ENCODE results near the gene STAT3.
"Not testable (repeated sequence)": the region's sequence is repeated elsewhere in the genome, so short reads cannot be mapped to it uniquely, and the experiment has no call there.

STAT3 gene

GRCh38 chr17:42268236-42268635, 120.0 kb downstream of the STAT3 start:
- Histone ChIP-seq H3K79me1 (replicated peaks; ENCODE audit: low read length, poor library complexity, severe bottlenecking) (peaks cover 10% of the 10 kb centered on the region), H3K27me3 (ENCODE audit: control insufficient read depth in 1 of 2, insufficient read depth in 1 of 2, low read length in 2 of 2) (no peaks in the 10 kb centered on the region), H3K23ac (ENCODE audit: low read length in 2 of 2) (no peak overlapping the region), H2AK5ac (ENCODE audit: low read length, severe bottlenecking) (no peak overlapping the region), H3K4me2 (ENCODE audit: low read length, poor library complexity, severe bottlenecking) (no peak overlapping the region), H2BK12ac (ENCODE audit: low read length in 2 of 2) (no peak overlapping the region), H3K27ac (ENCODE audit: low read length, poor library complexity, severe bottlenecking) (no peak overlapping the region), H3K14ac (ENCODE audit: low read length in 2 of 2) (no peak overlapping the region), H3K18ac (ENCODE audit: low read depth in 1 of 2, low read length in 2 of 2) (no peak overlapping the region), H3K4me1 (ENCODE audit: control insufficient read depth, insufficient read depth, low read depth, low read length) (no peaks in the 10 kb centered on the region), H3K4ac (ENCODE audit: low read depth in 1 of 2, low read length in 2 of 2) (no peak overlapping the region), H3K9me3 (ENCODE audit: control insufficient read depth, low read length) (no peaks in the 10 kb centered on the region), H2BK120ac (ENCODE audit: low read depth, low read length) (no peak overlapping the region), H4K91ac (ENCODE audit: low read length) (no peak overlapping the region), H3K9ac (ENCODE audit: low read length) (no peak overlapping the region), H3K4me3 (ENCODE audit: insufficient read depth in 1 of 2, low read depth in 1 of 2, low read length in 2 of 2) (no peak overlapping the region), H2BK5ac (ENCODE audit: low read depth, low read length, poor library complexity, severe bottlenecking) (no peak overlapping the region), H2AFZ (ENCODE audit: low read depth, low read length) (no peak overlapping the region), H4K8ac (ENCODE audit: low read length) (no peak overlapping the region), H2BK15ac (ENCODE audit: low read depth, poor library complexity, severe bottlenecking) (no peak overlapping the region), H3K36me3 (ENCODE audit: control insufficient read depth in 1 of 2, insufficient read depth in 2 of 2, low read depth in 1 of 2, low read length in 2 of 2) (no peaks in the 10 kb centered on the region)
- no peak for DNase-seq
- 88% methylated on average over 5 of the region's 5 CpGs for WGBS

GRCh38 chr17:42266918-42267766, 121.1 kb downstream of the STAT3 start:
- no peak overlapping the region for H2BK15ac ChIP-seq (ENCODE audit: low read depth, poor library complexity, severe bottlenecking)
- H3K14ac ChIP-seq (ENCODE audit: low read length in 2 of 2) = no peak overlapping the region
- no peak overlapping the region for H3K4me2 ChIP-seq (ENCODE audit: low read length, poor library complexity, severe bottlenecking)
- H3K4me3 ChIP-seq (ENCODE audit: insufficient read depth in 1 of 2, low read depth in 1 of 2, low read length in 2 of 2) = no peak overlapping the region
- H3K4ac ChIP-seq (ENCODE audit: low read depth in 1 of 2, low read length in 2 of 2) = no peak overlapping the region
- H3K27me3 ChIP-seq (ENCODE audit: control insufficient read depth in 1 of 2, insufficient read depth in 1 of 2, low read length in 2 of 2) = no peaks in the 10 kb centered on the region
- H3K79me1 ChIP-seq (replicated peaks; ENCODE audit: low read length, poor library complexity, severe bottlenecking) = peaks cover 8% of the 10 kb centered on the region
- H2BK12ac ChIP-seq (ENCODE audit: low read length in 2 of 2) = no peak overlapping the region
- no peak overlapping the region for H4K8ac ChIP-seq (ENCODE audit: low read length)
- no peak overlapping the region for H2AFZ ChIP-seq (ENCODE audit: low read depth, low read length)
- no peak overlapping the region for H2AK5ac ChIP-seq (ENCODE audit: low read length, severe bottlenecking)
- no peak overlapping the region for H3K18ac ChIP-seq (ENCODE audit: low read depth in 1 of 2, low read length in 2 of 2)
- H3K9me3 ChIP-seq (ENCODE audit: control insufficient read depth, low read length) = no peaks in the 10 kb centered on the region
- H3K36me3 ChIP-seq (ENCODE audit: control insufficient read depth in 1 of 2, insufficient read depth in 2 of 2, low read depth in 1 of 2, low read length in 2 of 2) = no peaks in the 10 kb centered on the region
- no peak overlapping the region for H2BK5ac ChIP-seq (ENCODE audit: low read depth, low read length, poor library complexity, severe bottlenecking)
- no peak overlapping the region for H4K91ac ChIP-seq (ENCODE audit: low read length)
- peak; percentile 100 for DNase-seq
- no peaks in the 10 kb centered on the region for H3K4me1 ChIP-seq (ENCODE audit: control insufficient read depth, insufficient read depth, low read depth, low read length)
- H3K27ac ChIP-seq (ENCODE audit: low read length, poor library complexity, severe bottlenecking) = no peak overlapping the region
- H2BK120ac ChIP-seq (ENCODE audit: low read depth, low read length) = no peak overlapping the region
- WGBS = 54% methylated on average over 7 of the region's 9 CpGs
- peak overlapping the region; percentile 6 for H3K9ac ChIP-seq (ENCODE audit: low read length)
- no peak overlapping the region for H3K23ac ChIP-seq (ENCODE audit: low read length in 2 of 2)

- Histone ChIP-seq H3K79me1 (replicated peaks; ENCODE audit: low read length, poor library complexity, severe bottlenecking) (peaks cover 12% of the 10 kb centered on the region), H3K18ac (ENCODE audit: low read depth in 1 of 2, low read length in 2 of 2) (no peak overlapping the region), H2BK15ac (ENCODE audit: low read depth, poor library complexity, severe bottlenecking) (no peak overlapping the region), H2AK5ac (ENCODE audit: low read length, severe bottlenecking) (no peak overlapping the region), H3K4me2 (ENCODE audit: low read length, poor library complexity, severe bottlenecking) (no peak overlapping the region), H3K4me1 (ENCODE audit: control insufficient read depth, insufficient read depth, low read depth, low read length) (no peaks in the 10 kb centered on the region), H2AFZ (ENCODE audit: low read depth, low read length) (no peak overlapping the region), H3K36me3 (ENCODE audit: control insufficient read depth in 1 of 2, insufficient read depth in 2 of 2, low read depth in 1 of 2, low read length in 2 of 2) (no peaks in the 10 kb centered on the region), H3K4ac (ENCODE audit: low read depth in 1 of 2, low read length in 2 of 2) (no peak overlapping the region), H2BK120ac (ENCODE audit: low read depth, low read length) (peak overlapping the region; percentile 49), H3K23ac (ENCODE audit: low read length in 2 of 2) (no peak overlapping the region), H2BK12ac (ENCODE audit: low read length in 2 of 2) (no peak overlapping the region), H4K8ac (ENCODE audit: low read length) (no peak overlapping the region), H3K4me3 (ENCODE audit: insufficient read depth in 1 of 2, low read depth in 1 of 2, low read length in 2 of 2) (no peak overlapping the region), H4K91ac (ENCODE audit: low read length) (no peak overlapping the region), H2BK5ac (ENCODE audit: low read depth, low read length, poor library complexity, severe bottlenecking) (no peak overlapping the region), H3K27me3 (ENCODE audit: control insufficient read depth in 1 of 2, insufficient read depth in 1 of 2, low read length in 2 of 2) (no peaks in the 10 kb centered on the region), H3K9me3 (ENCODE audit: control insufficient read depth, low read length) (no peaks in the 10 kb centered on the region), H3K14ac (ENCODE audit: low read length in 2 of 2) (no peak overlapping the region), H3K9ac (ENCODE audit: low read length) (peak overlapping the region; percentile 3), H3K27ac (ENCODE audit: low read length, poor library complexity, severe bottlenecking) (no peak overlapping the region)
- 100% methylated on average over 1 of the region's 2 CpGs for WGBS
- no peak for DNase-seq
Measured at GRCh38 chr17:42266462-42266861, 121.8 kb downstream of the STAT3 start.

GRCh38 chr17:42264366-42264765, 123.9 kb downstream of the STAT3 start:
- H3K9me3 ChIP-seq (ENCODE audit: control insufficient read depth, low read length); H3K4me3 ChIP-seq (ENCODE audit: insufficient read depth in 1 of 2, low read depth in 1 of 2, low read length in 2 of 2); H3K4me2 ChIP-seq (ENCODE audit: low read length, poor library complexity, severe bottlenecking); H2BK120ac ChIP-seq (ENCODE audit: low read depth, low read length); H3K4ac ChIP-seq (ENCODE audit: low read depth in 1 of 2, low read length in 2 of 2); DNase-seq; H4K8ac ChIP-seq (ENCODE audit: low read length); H2AFZ ChIP-seq (ENCODE audit: low read depth, low read length); H3K14ac ChIP-seq (ENCODE audit: low read length in 2 of 2); H4K91ac ChIP-seq (ENCODE audit: low read length); H2AK5ac ChIP-seq (ENCODE audit: low read length, severe bottlenecking); H3K23ac ChIP-seq (ENCODE audit: low read length in 2 of 2); H3K4me1 ChIP-seq (ENCODE audit: control insufficient read depth, insufficient read depth, low read depth, low read length); H2BK5ac ChIP-seq (ENCODE audit: low read depth, low read length, poor library complexity, severe bottlenecking); H3K27ac ChIP-seq (ENCODE audit: low read length, poor library complexity, severe bottlenecking); H3K9ac ChIP-seq (ENCODE audit: low read length); H2BK15ac ChIP-seq (ENCODE audit: low read depth, poor library complexity, severe bottlenecking); H3K27me3 ChIP-seq (ENCODE audit: control insufficient read depth in 1 of 2, insufficient read depth in 1 of 2, low read length in 2 of 2); H3K18ac ChIP-seq (ENCODE audit: low read depth in 1 of 2, low read length in 2 of 2); H3K36me3 ChIP-seq (ENCODE audit: control insufficient read depth in 1 of 2, insufficient read depth in 2 of 2, low read depth in 1 of 2, low read length in 2 of 2); H2BK12ac ChIP-seq (ENCODE audit: low read length in 2 of 2): not testable (repeated sequence)
- no CpG with 5 or more reads among the region's 4 CpGs for WGBS
- H3K79me1 ChIP-seq (replicated peaks; ENCODE audit: low read length, poor library complexity, severe bottlenecking) = peaks cover 14% of the 10 kb centered on the region
